GM04504 (cell line): ENCODE data around the gene TRPV5.

Experiments
- DNase-seq: peaks from one replicate; pipeline ENCODE4 v3.0.0-alpha.2; 2012; ENCODE audit warnings: low read depth

TRPV5 gene

GRCh38 chr7:142885311-142886230 is 48.0 kb downstream of the TRPV5 start, which contains the start of gene TRPV6:
Gene TRPV6, minus strand, starts transcription at chr7:142885745.
- no peak for DNase-seq

- DNase-seq, result no peak
Observed at GRCh38 chr7:142884286-142884640, 49.3 kb downstream of the TRPV5 start.

GRCh38 chr7:142883571-142884285 is 49.8 kb downstream of the TRPV5 start:
- no peak for DNase-seq

GRCh38 chr7:142883145-142883544 is 50.4 kb downstream of the TRPV5 start:
- no peak for DNase-seq

- no peak for DNase-seq
Observed at GRCh38 chr7:142882338-142882678, 51.2 kb downstream of the TRPV5 start.

- DNase-seq, result no peak
Observed at GRCh38 chr7:142881586-142882337, 51.8 kb downstream of the TRPV5 start.

GRCh38 chr7:142880876-142881505 is 52.6 kb downstream of the TRPV5 start:
- no peak for DNase-seq

GRCh38 chr7:142879060-142879459 is 54.5 kb downstream of the TRPV5 start:
- no peak for DNase-seq

- no peak for DNase-seq
Observed at GRCh38 chr7:142878315-142878714, 55.2 kb downstream of the TRPV5 start.

GRCh38 chr7:142876991-142877910 is 56.3 kb downstream of the TRPV5 start:
- no peak for DNase-seq

- no peak for DNase-seq
Observed at GRCh38 chr7:142876236-142876960, 57.1 kb downstream of the TRPV5 start.

GRCh38 chr7:142875456-142875855 is 58.1 kb downstream of the TRPV5 start:
- no peak for DNase-seq

- DNase-seq, result no peak
Observed at GRCh38 chr7:142874837-142875236, 58.7 kb downstream of the TRPV5 start.

GRCh38 chr7:142874409-142874808 is 59.1 kb downstream of the TRPV5 start:
- no peak for DNase-seq

GRCh38 chr7:142873871-142874270 is 59.7 kb downstream of the TRPV5 start:
- no peak for DNase-seq

GRCh38 chr7:142873281-142873784 is 60.2 kb downstream of the TRPV5 start:
- DNase-seq, result no peak

- no peak for DNase-seq
Observed at GRCh38 chr7:142872106-142872675, 61.4 kb downstream of the TRPV5 start.

GRCh38 chr7:142871260-142872105 is 62.1 kb downstream of the TRPV5 start:
- DNase-seq, result no peak
